ENCODE measurements around the gene NTMT2. TPM values are rescaled to one million over a fixed set of nuclear protein-coding genes. Genes with fewer than 3 reads are reported as not detected.

The NTMT2 gene
- total and polyA plus RNA-seq, 2 of the 8 experiments (the other 6 are each of a cell fraction or from before 2014, with no cell fraction given): 0.38 TPM; not detected in 1

DNA sequence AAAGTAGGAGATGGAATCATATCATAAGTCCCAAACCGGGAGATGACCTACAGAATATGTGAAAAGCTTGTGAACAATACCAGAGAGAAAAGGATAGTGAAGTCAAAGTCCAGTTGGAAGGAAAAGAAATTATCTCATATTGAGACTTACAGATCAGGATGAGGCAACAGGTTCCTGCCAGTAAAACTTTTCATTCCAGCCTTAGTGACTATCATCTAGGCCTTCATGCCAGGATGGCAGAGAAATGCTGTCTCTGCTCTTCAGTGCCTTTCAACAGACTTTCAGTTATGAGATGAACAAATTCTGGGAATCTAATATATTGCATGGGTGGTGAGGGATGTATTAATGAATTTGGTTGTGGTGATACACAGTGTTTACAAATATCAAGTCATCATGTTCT, 52.3 kb downstream of the NTMT2 start (continued):
- TF ChIP-seq RFX5 (IDR thresholded peaks at IDR 0.05; ENCODE audit: borderline replicate concordance, low read depth, low read length) (no peak), GABPA (IDR thresholded peaks at IDR 0.05; ENCODE audit: borderline replicate concordance, insufficient read depth, low read length) (no peak), NRF1 (IDR thresholded peaks at IDR 0.05; ENCODE audit: low read depth, low read length) (no peak), SP1 (IDR thresholded peaks at IDR 0.05; ENCODE audit: low read depth, low read length) (no peak)
